H9 (cell line): ENCODE measurements around the gene PTPRN2. TPM values are rescaled to one million over a fixed set of nuclear protein-coding genes. Genes with fewer than 3 reads are reported as not detected.

Experiments used
- DNase-seq: peaks from one replicate; pipeline ENCODE4 v3.0.0-alpha.2; 2017
- H2AFZ ChIP-seq: one replicate; pipeline ENCODE4 v1.6.1; 2013; ENCODE audit warnings: mild to moderate bottlenecking, low read length, control low read depth, moderate library complexity
- H2AK5ac ChIP-seq: 2 replicates; pipeline ENCODE4 v1.6.1; 2013; ENCODE audit warnings: low read length, control low read depth, mixed read lengths; ENCODE audit not compliant: insufficient read length
- H2BK120ac ChIP-seq: one replicate; pipeline ENCODE4 v1.6.1; 2013; ENCODE audit warnings: low read depth, mild to moderate bottlenecking, low read length, control low read depth, inconsistent platforms; ENCODE audit not compliant: poor library complexity, severe bottlenecking
- H2BK12ac ChIP-seq: 2 replicates; pipeline ENCODE4 v1.6.1; 2013; ENCODE audit warnings: low read length, control low read depth, mixed read lengths, low read depth; ENCODE audit not compliant: insufficient read length
- H2BK15ac ChIP-seq: 2 replicates; pipeline ENCODE4 v1.6.1; 2013; ENCODE audit warnings: low read depth, low read length, control low read depth
- H2BK20ac ChIP-seq: one replicate; pipeline ENCODE4 v1.6.1; 2013; ENCODE audit warnings: low read depth, mild to moderate bottlenecking, low read length, control low read depth, inconsistent platforms; ENCODE audit not compliant: poor library complexity, severe bottlenecking
- H2BK5ac ChIP-seq: 2 replicates; pipeline ENCODE4 v1.6.1; 2013; ENCODE audit warnings: low read length, control low read depth, mixed read lengths; ENCODE audit not compliant: insufficient read length
- H3K14ac ChIP-seq: 2 replicates; pipeline ENCODE4 v1.6.1; 2013; ENCODE audit warnings: low read length, control low read depth; ENCODE audit not compliant: insufficient read depth
- H3K18ac ChIP-seq: 2 replicates; pipeline ENCODE4 v1.6.1; 2013; ENCODE audit warnings: low read depth, mild to moderate bottlenecking, mixed read lengths, low read length, control low read depth; ENCODE audit not compliant: insufficient read length
- H3K23ac ChIP-seq: 2 replicates; pipeline ENCODE4 v1.6.1; 2013; ENCODE audit warnings: low read length, control low read depth, mixed read lengths, low read depth; ENCODE audit not compliant: insufficient read length
- H3K23me2 ChIP-seq: 2 replicates; pipeline ENCODE4 v1.6.1; 2013; ENCODE audit warnings: low read depth, mild to moderate bottlenecking, mixed read lengths, low read length, control low read depth; ENCODE audit not compliant: insufficient read length, poor library complexity, severe bottlenecking
- H3K27ac ChIP-seq: 2 replicates; pipeline ENCODE4 v1.5.1; 2013; ENCODE audit warnings: low read length, control low read depth, mixed read lengths, low read depth; ENCODE audit not compliant: insufficient read length
- H3K27me3 ChIP-seq: 2 replicates; pipeline ENCODE4 v1.6.1; 2013; ENCODE audit warnings: low read length, control low read depth, inconsistent platforms; ENCODE audit not compliant: insufficient read depth
- H3K4ac ChIP-seq: 2 replicates; pipeline ENCODE4 v1.6.1; 2013; ENCODE audit warnings: low read depth, mild to moderate bottlenecking, control low read depth, inconsistent platforms, low read length, moderate library complexity
- H3K4me1 ChIP-seq: 2 replicates; pipeline ENCODE4 v1.6.1; 2013; ENCODE audit warnings: low read length, control low read depth, inconsistent platforms; ENCODE audit not compliant: insufficient read depth
- H3K4me2 ChIP-seq: 2 replicates; pipeline ENCODE4 v1.6.1; 2013; ENCODE audit warnings: low read length, control low read depth, mixed read lengths; ENCODE audit not compliant: insufficient read length, insufficient read depth
- H3K56ac ChIP-seq: 2 replicates; pipeline ENCODE4 v1.6.1; 2013; ENCODE audit warnings: low read depth, mild to moderate bottlenecking, mixed read lengths, low read length, control low read depth; ENCODE audit not compliant: insufficient read length
- H3K79me1 ChIP-seq: 2 replicates; pipeline ENCODE4 v1.6.1; 2013; ENCODE audit warnings: low read depth, mild to moderate bottlenecking, moderate library complexity, low read length, control low read depth, inconsistent platforms; ENCODE audit not compliant: insufficient read depth, poor library complexity, severe bottlenecking
- H3K79me2 ChIP-seq: 2 replicates; pipeline ENCODE4 v1.6.1; 2013; ENCODE audit warnings: low read length, control low read depth, inconsistent platforms; ENCODE audit not compliant: insufficient read depth
- H3K9ac ChIP-seq: 2 replicates; pipeline ENCODE4 v1.6.1; 2013; ENCODE audit warnings: low read length, control low read depth, mixed read lengths; ENCODE audit not compliant: insufficient read length; ENCODE audit errors: extremely low read depth
- H3K9me3 ChIP-seq: one replicate; pipeline ENCODE4 v1.6.1; 2013; ENCODE audit warnings: low read depth, low read length, inconsistent platforms; ENCODE audit not compliant: control insufficient read depth
- H3T11ph ChIP-seq: one replicate; pipeline ENCODE4 v1.6.1; 2013; ENCODE audit warnings: mild to moderate bottlenecking, low read length, control low read depth, inconsistent platforms
- H4K20me1 ChIP-seq: one replicate; pipeline ENCODE4 v1.6.1; 2013; ENCODE audit not compliant: control insufficient read depth, insufficient read length, insufficient read depth
- H4K5ac ChIP-seq: 2 replicates; pipeline ENCODE4 v1.6.1; 2013; ENCODE audit warnings: low read depth, mild to moderate bottlenecking, mixed read lengths, low read length, control low read depth; ENCODE audit not compliant: insufficient read length
- H4K8ac ChIP-seq: replicated peaks from 2 replicates; pipeline ENCODE4 v1.6.1; 2013; ENCODE audit warnings: low read length, control low read depth, mixed read lengths, low read depth; ENCODE audit not compliant: insufficient read length
- H4K91ac ChIP-seq: 2 replicates; pipeline ENCODE4 v1.6.1; 2013; ENCODE audit warnings: low read depth, mild to moderate bottlenecking, moderate library complexity, mixed read lengths, low read length, control low read depth; ENCODE audit not compliant: insufficient read length
- H3K27ac Mint-ChIP-seq, 3 experiments: 2 replicates in 2 of 3; 3 replicates in 1 of 3; pipeline ENCODE4 v1.8.0; 2020 to 2021; ENCODE audit warnings: mixed read lengths in 3 of 3, mild to moderate bottlenecking in 1 of 3, moderate library complexity in 1 of 3
- H3K27me3 Mint-ChIP-seq: 2 replicates; pipeline ENCODE4 v1.8.0; 2021; ENCODE audit warnings: low read depth, mild to moderate bottlenecking, moderate library complexity, mixed read lengths
- H3K36me3 Mint-ChIP-seq, 3 experiments: 2 replicates in 2 of 3; 3 replicates in 1 of 3; pipeline ENCODE4 v1.8.0; 2020 to 2021; ENCODE audit warnings: low read depth in 3 of 3, mixed read lengths in 3 of 3; ENCODE audit not compliant: insufficient read depth in 1 of 3
- H3K4me1 Mint-ChIP-seq, 2 experiments: 2 replicates each; pipeline ENCODE4 v1.8.0; 2020; ENCODE audit warnings: mixed read lengths in 2 of 2
- H3K4me3 Mint-ChIP-seq, 2 experiments: 2 replicates in 1 of 2; 3 replicates in 1 of 2; pipeline ENCODE4 v1.8.0; 2020 to 2021; ENCODE audit warnings: mild to moderate bottlenecking in 2 of 2, mixed read lengths in 2 of 2, moderate library complexity in 1 of 2
- H3K9me3 Mint-ChIP-seq, 2 experiments: 2 replicates in 1 of 2; 3 replicates in 1 of 2; pipeline ENCODE4 v1.8.0; 2020; ENCODE audit warnings: mild to moderate bottlenecking in 2 of 2, mixed read lengths in 2 of 2, moderate library complexity in 1 of 2
- CTCF ChIP-seq: fragments of 200-600 bp; sonication (generic); conservative IDR thresholded peaks from 3 replicates; pipeline ENCODE4 v1.8.0; 2021; ENCODE audit warnings: antibody characterized with exemption, mild to moderate bottlenecking
- WGBS: extraction: QIAGEN DNeasy Blood & Tissue Kit; methylation state at CpG from one replicate; pipeline ENCODE4 v1.1.7; 2013; ENCODE audit warnings: missing lambda C conversion rate, low lambda C conversion rate, mixed read lengths; ENCODE audit not compliant: insufficient read length; ENCODE audit errors: extremely low coverage; 5-methylcytosine and 5-hydroxymethylcytosine counted together
- total RNA-seq: library from RNA; stranded (reverse); gene quantifications from 2 replicates; pipeline ENCODE4 v1.2.1, GENCODE V29; 2021

Gene PTPRN2
- total RNA-seq, 1 experiment from 2014 or later, result 5.2 TPM

- H3K27ac Mint-ChIP-seq, result no peak overlapping the region
Observed at GRCh38 chr7:158602041-158602440, 14.4 kb upstream of the PTPRN2 start.

More at GRCh38 chr7:158602041-158602440, 14.4 kb upstream of the PTPRN2 start:
- Histone ChIP-seq H3T11ph (no peak overlapping the region), H2BK5ac (no peak overlapping the region), H4K5ac (no peak overlapping the region), H3K9ac (no peak overlapping the region), H4K20me1 (no peaks in the 10 kb centered on the region), H3K14ac (no peak overlapping the region; the same call in 1 of the 2 replicates), H3K18ac (no peak overlapping the region), H3K23me2 (no peaks in the 10 kb centered on the region), H2BK120ac (no peak overlapping the region), H2AFZ (no peak overlapping the region), H3K79me2 (no peaks in the 10 kb centered on the region), H2BK15ac (no peak overlapping the region), H4K91ac (no peak overlapping the region), H3K27me3 (no peaks in the 10 kb centered on the region), H2AK5ac (no peak overlapping the region), H3K4me1 (no peaks in the 10 kb centered on the region), H2BK20ac (no peak overlapping the region), H4K8ac (no peak overlapping the region), H3K9me3 (no peaks in the 10 kb centered on the region), H3K79me1 (no peaks in the 10 kb centered on the region), H2BK12ac (no peak overlapping the region), H3K4me2 (no peak overlapping the region), H3K56ac (no peak overlapping the region), H3K27ac (no peak overlapping the region), H3K4ac (no peak overlapping the region), H3K23ac (no peak overlapping the region)
- Mint-ChIP-seq H3K27me3 (no peaks in the 10 kb centered on the region), H3K36me3 (peaks cover 9 to 15% (median 11%) of the 10 kb centered on the region in 3 experiments; a peak in 6 of 7 replicates), H3K4me1 (no peaks in the 10 kb centered on the region), H3K9me3 (no peaks in the 10 kb centered on the region), H3K4me3 (no peak overlapping the region)
- no peak for TF ChIP-seq CTCF
- DNase-seq, result no peak
- no CpG with 5 or more reads among the region's 7 CpGs for WGBS
